Measurements from ENCODE around the gene CD247.

DNA sequence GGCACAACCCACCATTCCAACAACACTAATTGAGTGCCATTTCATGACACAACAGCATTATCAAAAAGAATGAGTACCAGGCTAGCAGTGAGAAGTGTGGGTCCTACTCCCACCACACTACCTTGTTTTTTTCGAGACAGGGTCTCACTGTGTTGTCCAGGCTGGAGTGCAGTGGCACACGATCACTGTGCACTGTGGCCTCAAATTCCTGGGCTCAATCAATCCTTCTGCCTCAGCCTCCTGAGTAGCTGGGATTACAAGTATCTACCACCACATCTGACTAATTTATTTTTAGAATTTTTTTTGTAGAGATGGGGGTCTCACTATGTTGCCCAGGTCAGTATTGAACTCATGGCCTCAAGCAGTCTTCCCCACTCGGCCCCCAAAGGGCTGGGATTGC is 30.7 kb downstream of the CD247 start:
- TF ChIP-seq, protein P1, sequence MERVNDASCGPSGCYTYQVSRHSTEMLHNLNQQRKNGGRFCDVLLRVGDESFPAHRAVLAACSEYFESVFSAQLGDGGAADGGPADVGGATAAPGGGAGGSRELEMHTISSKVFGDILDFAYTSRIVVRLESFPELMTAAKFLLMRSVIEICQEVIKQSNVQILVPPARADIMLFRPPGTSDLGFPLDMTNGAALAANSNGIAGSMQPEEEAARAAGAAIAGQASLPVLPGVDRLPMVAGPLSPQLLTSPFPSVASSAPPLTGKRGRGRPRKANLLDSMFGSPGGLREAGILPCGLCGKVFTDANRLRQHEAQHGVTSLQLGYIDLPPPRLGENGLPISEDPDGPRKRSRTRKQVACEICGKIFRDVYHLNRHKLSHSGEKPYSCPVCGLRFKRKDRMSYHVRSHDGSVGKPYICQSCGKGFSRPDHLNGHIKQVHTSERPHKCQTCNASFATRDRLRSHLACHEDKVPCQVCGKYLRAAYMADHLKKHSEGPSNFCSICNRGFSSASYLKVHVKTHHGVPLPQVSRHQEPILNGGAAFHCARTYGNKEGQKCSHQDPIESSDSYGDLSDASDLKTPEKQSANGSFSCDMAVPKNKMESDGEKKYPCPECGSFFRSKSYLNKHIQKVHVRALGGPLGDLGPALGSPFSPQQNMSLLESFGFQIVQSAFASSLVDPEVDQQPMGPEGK (CRISPR knock-in tag; IDR thresholded peaks at IDR 0.05; ENCODE audit: borderline replicate concordance), result no peak
- no peak for TF ChIP-seq CSRNP3 (CRISPR knock-in tag; IDR thresholded peaks at IDR 0.05)
- TF ChIP-seq, protein P2, sequence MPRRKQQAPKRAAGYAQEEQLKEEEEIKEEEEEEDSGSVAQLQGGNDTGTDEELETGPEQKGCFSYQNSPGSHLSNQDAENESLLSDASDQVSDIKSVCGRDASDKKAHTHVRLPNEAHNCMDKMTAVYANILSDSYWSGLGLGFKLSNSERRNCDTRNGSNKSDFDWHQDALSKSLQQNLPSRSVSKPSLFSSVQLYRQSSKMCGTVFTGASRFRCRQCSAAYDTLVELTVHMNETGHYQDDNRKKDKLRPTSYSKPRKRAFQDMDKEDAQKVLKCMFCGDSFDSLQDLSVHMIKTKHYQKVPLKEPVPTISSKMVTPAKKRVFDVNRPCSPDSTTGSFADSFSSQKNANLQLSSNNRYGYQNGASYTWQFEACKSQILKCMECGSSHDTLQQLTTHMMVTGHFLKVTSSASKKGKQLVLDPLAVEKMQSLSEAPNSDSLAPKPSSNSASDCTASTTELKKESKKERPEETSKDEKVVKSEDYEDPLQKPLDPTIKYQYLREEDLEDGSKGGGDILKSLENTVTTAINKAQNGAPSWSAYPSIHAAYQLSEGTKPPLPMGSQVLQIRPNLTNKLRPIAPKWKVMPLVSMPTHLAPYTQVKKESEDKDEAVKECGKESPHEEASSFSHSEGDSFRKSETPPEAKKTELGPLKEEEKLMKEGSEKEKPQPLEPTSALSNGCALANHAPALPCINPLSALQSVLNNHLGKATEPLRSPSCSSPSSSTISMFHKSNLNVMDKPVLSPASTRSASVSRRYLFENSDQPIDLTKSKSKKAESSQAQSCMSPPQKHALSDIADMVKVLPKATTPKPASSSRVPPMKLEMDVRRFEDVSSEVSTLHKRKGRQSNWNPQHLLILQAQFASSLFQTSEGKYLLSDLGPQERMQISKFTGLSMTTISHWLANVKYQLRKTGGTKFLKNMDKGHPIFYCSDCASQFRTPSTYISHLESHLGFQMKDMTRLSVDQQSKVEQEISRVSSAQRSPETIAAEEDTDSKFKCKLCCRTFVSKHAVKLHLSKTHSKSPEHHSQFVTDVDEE (CRISPR knock-in tag; IDR thresholded peaks at IDR 0.05), result no peak
- TF ChIP-seq CSDC2 (CRISPR knock-in tag; IDR thresholded peaks at IDR 0.05), result no peak
- TF ChIP-seq ARNTL (CRISPR knock-in tag; IDR thresholded peaks at IDR 0.05; ENCODE audit: borderline replicate concordance, low read depth), result no peak
- TF ChIP-seq PPARA (CRISPR knock-in tag; IDR thresholded peaks at IDR 0.05; ENCODE audit: borderline replicate concordance), result no peak
- TF ChIP-seq TOX (CRISPR knock-in tag; IDR thresholded peaks at IDR 0.05; ENCODE audit: borderline replicate concordance), result no peak
- no peak for TF ChIP-seq ESRRG (CRISPR knock-in tag; IDR thresholded peaks at IDR 0.05)
- no peak for TF ChIP-seq ZFP30 (CRISPR knock-in tag; IDR thresholded peaks at IDR 0.05)
